Measurements from ENCODE around the gene GALNS. TPM values are rescaled to one million over a fixed set of nuclear protein-coding genes. Genes with fewer than 3 reads are reported as not detected.

GALNS gene
- total RNA-seq, 1 experiment from 2014 or later: 62.3 TPM

- H4K20me1 ChIP-seq (ENCODE audit: insufficient read depth): no peaks in the 10 kb centered on the region
- no peaks in the 10 kb centered on the region for H3F3A ChIP-seq (ENCODE audit: insufficient read depth, low read depth)
- ChIA-PET POLR2A (ENCODE audit: unreplicated experiment) (no interaction called here), CTCF (no interaction called here)
- H3K36me3 ChIP-seq (ENCODE audit: low read depth): no peaks in the 10 kb centered on the region
- intact Hi-C loops (cut with micrococcal nuclease; ENCODE audit: unreplicated experiment): no loop called here
- H3K27ac ChIP-seq: no peak overlapping the region
- TF ChIP-seq CTCF (conservative IDR thresholded peaks at IDR 0.05) (no peak), EZH2 (IDR thresholded peaks at IDR 0.05; ENCODE audit: low read depth) (no peak)
- DNase-seq: no peak
- 0 out of 2 replicates have a peak, but pooled peaks cover 7% of the 10 kb centered on the region for H3K79me2 ChIP-seq (ENCODE audit: low read depth)
- no peak overlapping the region for H3K4me2 ChIP-seq
- no peaks in the 10 kb centered on the region; the same call in 1 of the 2 replicates for H3K27me3 ChIP-seq (ENCODE audit: insufficient read depth, low read depth)
- H3K4me3 ChIP-seq: no peak overlapping the region
- peaks cover 5% of the 10 kb centered on the region for H3K4me1 ChIP-seq (replicated peaks; ENCODE audit: insufficient read depth)
- no peak overlapping the region for H2AFZ ChIP-seq
- no peaks in the 10 kb centered on the region for H3K9me2 ChIP-seq (ENCODE audit: insufficient read depth)
- no TSS peak for BruUV-seq (replicated peaks)
- H3K9me3 ChIP-seq (ENCODE audit: insufficient read depth, low read depth): no peaks in the 10 kb centered on the region
Observed at GRCh38 chr16:88861359-88861758, 4.6 kb upstream of the GALNS start.

- H2AFZ ChIP-seq: no peak overlapping the region
- no peaks in the 10 kb centered on the region for H3K36me3 ChIP-seq (ENCODE audit: low read depth)
- H3K27me3 ChIP-seq (ENCODE audit: insufficient read depth, low read depth): no peaks in the 10 kb centered on the region
- no peak overlapping the region for H3K4me2 ChIP-seq
- TF ChIP-seq CTCF (conservative IDR thresholded peaks at IDR 0.05) (no peak), EZH2 (IDR thresholded peaks at IDR 0.05; ENCODE audit: low read depth) (no peak)
- no peaks in the 10 kb centered on the region for H4K20me1 ChIP-seq (ENCODE audit: insufficient read depth)
- no peak overlapping the region for H3K27ac ChIP-seq
- CTCF ChIA-PET: interaction anchor here (0.5 kb wide), 1 partner anchor 176 kb away, joined by 9 read pairs; no protein-coding TSS in a partner anchor
- no peaks in the 10 kb centered on the region for H3F3A ChIP-seq (ENCODE audit: insufficient read depth, low read depth)
- no TSS peak for BruUV-seq (replicated peaks)
- H3K4me3 ChIP-seq: no peak overlapping the region
- peaks cover 5% of the 10 kb centered on the region for H3K4me1 ChIP-seq (replicated peaks; ENCODE audit: insufficient read depth)
- H3K9me3 ChIP-seq (ENCODE audit: insufficient read depth, low read depth): no peaks in the 10 kb centered on the region
- H3K9me2 ChIP-seq (ENCODE audit: insufficient read depth): no peaks in the 10 kb centered on the region
- 0 out of 2 replicates have a peak, but pooled peaks cover 7% of the 10 kb centered on the region for H3K79me2 ChIP-seq (ENCODE audit: low read depth)
- POLR2A ChIA-PET (ENCODE audit: unreplicated experiment): no interaction called here
- intact Hi-C loops (cut with micrococcal nuclease; ENCODE audit: unreplicated experiment): loop anchor here (10.0 kb wide), 1 partner anchor 65 kb away; no protein-coding TSS in a partner anchor
- DNase-seq: no peak
Observed at GRCh38 chr16:88859381-88860091, 2.8 kb upstream of the GALNS start.

- intact Hi-C loops (cut with micrococcal nuclease; ENCODE audit: unreplicated experiment): loop anchor here (1.0 to 10.0 kb wide), 2 partner anchors 46 to 67 kb away; no protein-coding TSS in a partner anchor
- H3K4me1 ChIP-seq (replicated peaks; ENCODE audit: insufficient read depth): peaks cover 5% of the 10 kb centered on the region
- no peaks in the 10 kb centered on the region for H4K20me1 ChIP-seq (ENCODE audit: insufficient read depth)
- TSS peak; percentile 45 for BruUV-seq (replicated peaks)
- peak overlapping the region; percentile 95 for H3K4me2 ChIP-seq
- ChIA-PET POLR2A (ENCODE audit: unreplicated experiment) (interaction anchor here (0.5 to 0.6 kb wide), 2 partner anchors 252 to 265 kb away, joined by 4 to 5 read pairs; no protein-coding TSS in a partner anchor), CTCF (interaction anchor here (0.5 to 0.9 kb wide), 3 partner anchors 120 to 588 kb away, joined by 4 to 5 read pairs (median 5); partner anchors contain the start of gene CDH15)
- peak in 1 of 2 experiments; percentile 65 for DNase-seq
- no peaks in the 10 kb centered on the region for H3K9me3 ChIP-seq (ENCODE audit: insufficient read depth, low read depth)
- no peaks in the 10 kb centered on the region for H3K9me2 ChIP-seq (ENCODE audit: insufficient read depth)
- 0 out of 2 replicates have a peak, but pooled peaks cover 7% of the 10 kb centered on the region for H3K79me2 ChIP-seq (ENCODE audit: low read depth)
- TF ChIP-seq EZH2 (IDR thresholded peaks at IDR 0.05; ENCODE audit: low read depth): no peak
- peak; percentile 67 for TF ChIP-seq CTCF (conservative IDR thresholded peaks at IDR 0.05)
- H3K27me3 ChIP-seq (ENCODE audit: insufficient read depth, low read depth): no peaks in the 10 kb centered on the region
- H3K27ac ChIP-seq: no peak overlapping the region
- H3K4me3 ChIP-seq: peak overlapping the region; percentile 80
- peak overlapping the region; percentile 98 for H2AFZ ChIP-seq
- no peaks in the 10 kb centered on the region for H3F3A ChIP-seq (ENCODE audit: insufficient read depth, low read depth)
- no peaks in the 10 kb centered on the region for H3K36me3 ChIP-seq (ENCODE audit: low read depth)
Observed at GRCh38 chr16:88857728-88858339, 1.1 kb upstream of the GALNS start.
